H1 (cell line): ENCODE results near the gene DPM2. TPM values are rescaled to one million over a fixed set of nuclear protein-coding genes. Genes with fewer than 3 reads are reported as not detected.

ENCODE experiments used
- CTCF ChIA-PET: fragments of 300-600 bp; sonication (Branson Sonifier 250); formaldehyde crosslinking; loops from one replicate; lab custom pipeline; 2021; ENCODE audit not compliant: partially characterized antibody; lab: Charles Lee
- POLR2A ChIA-PET: fragments of 300-600 bp; sonication (Branson Sonifier 250); formaldehyde crosslinking; loops from one replicate; lab custom pipeline; 2021; ENCODE audit warnings: inconsistent platforms; ENCODE audit not compliant: partially characterized antibody; lab: Charles Lee
- DNase-seq, 2 experiments: peaks; one replicate each; pipeline versions ENCODE4 v3.0.0 to v3.0.0-alpha.2; 2010 to 2022; ENCODE audit warnings: low spot score in 2 of 2, low read depth in 1 of 2, mixed read lengths in 1 of 2
- FAIRE-seq: peaks from 2 replicates; lab custom pipeline; 2011; peaks lifted over from hg19 to GRCh38; lab: Jason Lieb, UNC
- H2AFZ ChIP-seq: 2 replicates; pipeline ENCODE4 v1.8.1; 2012; ENCODE audit warnings: low read length, inconsistent platforms
- H2AK5ac ChIP-seq: 2 replicates; pipeline ENCODE4 v1.6.1; 2013; ENCODE audit warnings: low read depth, low read length
- H2BK120ac ChIP-seq: replicated peaks from 2 replicates; pipeline ENCODE3; 2013; ENCODE audit warnings: low read depth, low read length, inconsistent platforms
- H2BK12ac ChIP-seq: 2 replicates; pipeline ENCODE4 v1.6.1; 2013; ENCODE audit warnings: low read depth, low read length
- H2BK15ac ChIP-seq: 2 replicates; pipeline ENCODE4 v1.6.1; 2013; ENCODE audit warnings: low read length
- H2BK20ac ChIP-seq: 2 replicates; pipeline ENCODE4 v1.6.1; 2013; ENCODE audit warnings: low read length
- H2BK5ac ChIP-seq: 2 replicates; pipeline ENCODE4 v1.6.1; 2013; ENCODE audit warnings: low read depth, low read length
- H3K14ac ChIP-seq: 2 replicates; pipeline ENCODE4 v1.6.1; 2013; ENCODE audit warnings: inconsistent platforms; ENCODE audit not compliant: insufficient read length
- H3K18ac ChIP-seq: 2 replicates; pipeline ENCODE4 v1.6.1; 2013; ENCODE audit warnings: low read length; ENCODE audit errors: extremely low read depth
- H3K23ac ChIP-seq: 2 replicates; pipeline ENCODE4 v1.6.1; 2013; ENCODE audit warnings: inconsistent platforms; ENCODE audit not compliant: insufficient read length
- H3K23me2 ChIP-seq: 2 replicates; pipeline ENCODE4 v1.6.1; 2013; ENCODE audit warnings: low read depth, low read length
- H3K27ac ChIP-seq: 2 replicates; pipeline ENCODE4 v1.6.1; 2011; ENCODE audit warnings: low read depth, low read length, inconsistent platforms
- H3K27me3 ChIP-seq, 4 experiments: replicated peaks in 1 of 4; 1 replicate in 1 of 4; 2 replicates in 3 of 4; pipeline versions ENCODE4 v1.6.1 to v1.8.1; 2011 to 2013; ENCODE audit warnings: low read length in 3 of 4, mild to moderate bottlenecking in 3 of 4, inconsistent platforms in 2 of 4, mixed read lengths in 2 of 4, moderate library complexity in 1 of 4; ENCODE audit not compliant: control insufficient read depth in 3 of 4, insufficient read depth in 3 of 4; ENCODE audit errors: extremely low read depth in 1 of 4
- H3K36me3 ChIP-seq, 4 experiments: 2 replicates each; pipeline versions ENCODE4 v1.6.1 to v1.8.1; 2011 to 2013; ENCODE audit warnings: mild to moderate bottlenecking in 4 of 4, low read length in 3 of 4, moderate library complexity in 2 of 4, control low read depth in 1 of 4, inconsistent platforms in 1 of 4; ENCODE audit not compliant: insufficient read depth in 4 of 4, control insufficient read depth in 2 of 4
- H3K4ac ChIP-seq: replicated peaks from 2 replicates; pipeline ENCODE3; 2013; ENCODE audit warnings: low read length, low read depth, mixed read lengths, inconsistent platforms; ENCODE audit not compliant: insufficient read length
- H3K4me1 ChIP-seq, 4 experiments: replicated peaks in 1 of 4; 1 replicate in 1 of 4; 2 replicates in 3 of 4; pipeline versions ENCODE4 v1.6.1 to v1.8.1; 2011 to 2013; ENCODE audit warnings: low read length in 3 of 4, inconsistent platforms in 2 of 4, mixed read lengths in 1 of 4; ENCODE audit not compliant: insufficient read depth in 4 of 4, control insufficient read depth in 3 of 4
- H3K4me2 ChIP-seq, 2 experiments: 2 replicates each; pipeline versions ENCODE4 v1.6.1 to v1.8.1; 2011 to 2013; ENCODE audit warnings: low read depth in 2 of 2, low read length in 2 of 2, control low read depth in 1 of 2, inconsistent platforms in 1 of 2, mild to moderate bottlenecking in 1 of 2; ENCODE audit not compliant: insufficient read depth in 1 of 2
- H3K4me3 ChIP-seq, 4 experiments: fragments of 200-600, 300-600 bp in 1 of 4; sonication (generic), shearing (Covaris generic), sonication (Bioruptor Twin) in 1 of 4; 2 replicates each; pipeline versions ENCODE4 v1.5.1 to v1.8.1; 2011 to 2016; ENCODE audit warnings: low read length in 4 of 4, low read depth in 3 of 4, control low read depth in 2 of 4, inconsistent platforms in 2 of 4, mild to moderate bottlenecking in 2 of 4, mixed read lengths in 1 of 4, moderate library complexity in 1 of 4; ENCODE audit not compliant: insufficient read depth in 2 of 4; ENCODE audit errors: extremely low read depth in 1 of 4
- H3K56ac ChIP-seq: replicated peaks from 2 replicates; pipeline ENCODE3; 2013; ENCODE audit warnings: low read depth, mild to moderate bottlenecking, mixed read lengths, low read length, inconsistent platforms; ENCODE audit not compliant: insufficient read length
- H3K79me1 ChIP-seq: 2 replicates; pipeline ENCODE4 v1.6.1; 2013; ENCODE audit warnings: low read depth, low read length, control low read depth
- H3K79me2 ChIP-seq, 2 experiments: 2 replicates each; pipeline versions ENCODE4 v1.6.1 to v1.8.1; 2012 to 2013; ENCODE audit warnings: low read length in 2 of 2, mild to moderate bottlenecking in 2 of 2, inconsistent platforms in 1 of 2; ENCODE audit not compliant: insufficient read depth in 2 of 2, control insufficient read depth in 1 of 2
- H3K9ac ChIP-seq, 4 experiments: replicated peaks in 1 of 4; 1 replicate in 1 of 4; 2 replicates in 3 of 4; pipeline versions ENCODE4 v1.6.1 to v1.8.1; 2011 to 2013; ENCODE audit warnings: low read depth in 3 of 4, low read length in 3 of 4, control low read depth in 2 of 4, mild to moderate bottlenecking in 2 of 4, moderate library complexity in 2 of 4, inconsistent platforms in 1 of 4; ENCODE audit errors: extremely low read depth in 1 of 4
- H3K9me3 ChIP-seq, 2 experiments: 2 replicates each; pipeline versions ENCODE4 v1.6.1 to v1.8.1; 2012 to 2013; ENCODE audit warnings: mild to moderate bottlenecking in 2 of 2, moderate library complexity in 2 of 2, control low read depth in 1 of 2, inconsistent platforms in 1 of 2, low read depth in 1 of 2, low read length in 1 of 2, mixed read lengths in 1 of 2; ENCODE audit not compliant: insufficient read depth in 2 of 2
- H4K20me1 ChIP-seq, 2 experiments: replicated peaks in 1 of 2; 2 replicates each; pipeline versions ENCODE3 to v1.8.1; 2011 to 2013; ENCODE audit warnings: inconsistent platforms in 2 of 2, low read length in 2 of 2, mild to moderate bottlenecking in 1 of 2; ENCODE audit not compliant: insufficient read depth in 2 of 2, control insufficient read depth in 1 of 2
- H4K5ac ChIP-seq: 2 replicates; pipeline ENCODE4 v1.6.1; 2013; ENCODE audit warnings: low read length, low read depth, mixed read lengths, inconsistent platforms; ENCODE audit not compliant: insufficient read length
- H4K8ac ChIP-seq: 2 replicates; pipeline ENCODE4 v1.8.0; 2013; ENCODE audit warnings: mild to moderate bottlenecking, moderate library complexity, low read length, inconsistent platforms; ENCODE audit not compliant: insufficient read depth; ENCODE audit errors: extremely low read depth
- H4K91ac ChIP-seq: replicated peaks from 2 replicates; pipeline ENCODE3; 2013; ENCODE audit warnings: low read length, mixed read lengths, inconsistent platforms; ENCODE audit not compliant: insufficient read length
- HDAC6 ChIP-seq: IDR thresholded peaks from one replicate; pipeline ENCODE4 v1.7.1; 2012; ENCODE audit warnings: low read depth, mild to moderate bottlenecking, inconsistent platforms, low read length, moderate library complexity
- TAF7 ChIP-seq: optimal IDR thresholded peaks from 2 replicates; pipeline ENCODE3; 2011; ENCODE audit warnings: low read depth, mild to moderate bottlenecking, inconsistent platforms, low read length, moderate library complexity, borderline replicate concordance
- WGBS, 2 experiments: shearing (Covaris generic) in 1 of 2; methylation state at CpG; one replicate each; pipeline versions ENCODE4 v1.1.6 to v1.1.7; 2013 to 2015; ENCODE audit warnings: low lambda C conversion rate in 2 of 2, mixed read lengths in 2 of 2, inconsistent platforms in 1 of 2, low coverage in 1 of 2, missing lambda C conversion rate in 1 of 2; ENCODE audit not compliant: insufficient replicate concordance in 2 of 2, insufficient coverage in 1 of 2, insufficient read length in 1 of 2; ENCODE audit errors: extremely low coverage in 1 of 2, missing lambda C conversion rate in 1 of 2; 5-methylcytosine and 5-hydroxymethylcytosine counted together
- polyA plus RNA-seq, 7 experiments: library from polyadenylated mRNA; depleted of rRNA in 3 of 7; stranded (reverse) in 5 of 7; unstranded in 2 of 7; fragments of >200 nt in 5 of 7; fragments of 200-250 nt in 2 of 7; gene quantifications; 1 replicate in 5 of 7; 2 replicates in 1 of 7; 4 replicates in 1 of 7; pipeline versions ENCODE4 v1.2.1 to v1.2.3, GENCODE V29; 2011 to 2013; ENCODE audit warnings: missing spikeins in 2 of 7, mixed read lengths in 2 of 7
- total RNA-seq: library from RNA; stranded (reverse); fragmentation: NEBNext Ultra II Directional; extraction: Animal tissue kit (Norgen Biotek cat#: 25700); gene quantifications from 2 replicates; pipeline ENCODE4 v1.2.1, GENCODE V29; 2021

DPM2 gene
- total and polyA plus RNA-seq, 2 of the 8 experiments (the other 6 are each of a cell fraction or from before 2014, with no cell fraction given): 45.4 to 95.4 TPM

DNA sequence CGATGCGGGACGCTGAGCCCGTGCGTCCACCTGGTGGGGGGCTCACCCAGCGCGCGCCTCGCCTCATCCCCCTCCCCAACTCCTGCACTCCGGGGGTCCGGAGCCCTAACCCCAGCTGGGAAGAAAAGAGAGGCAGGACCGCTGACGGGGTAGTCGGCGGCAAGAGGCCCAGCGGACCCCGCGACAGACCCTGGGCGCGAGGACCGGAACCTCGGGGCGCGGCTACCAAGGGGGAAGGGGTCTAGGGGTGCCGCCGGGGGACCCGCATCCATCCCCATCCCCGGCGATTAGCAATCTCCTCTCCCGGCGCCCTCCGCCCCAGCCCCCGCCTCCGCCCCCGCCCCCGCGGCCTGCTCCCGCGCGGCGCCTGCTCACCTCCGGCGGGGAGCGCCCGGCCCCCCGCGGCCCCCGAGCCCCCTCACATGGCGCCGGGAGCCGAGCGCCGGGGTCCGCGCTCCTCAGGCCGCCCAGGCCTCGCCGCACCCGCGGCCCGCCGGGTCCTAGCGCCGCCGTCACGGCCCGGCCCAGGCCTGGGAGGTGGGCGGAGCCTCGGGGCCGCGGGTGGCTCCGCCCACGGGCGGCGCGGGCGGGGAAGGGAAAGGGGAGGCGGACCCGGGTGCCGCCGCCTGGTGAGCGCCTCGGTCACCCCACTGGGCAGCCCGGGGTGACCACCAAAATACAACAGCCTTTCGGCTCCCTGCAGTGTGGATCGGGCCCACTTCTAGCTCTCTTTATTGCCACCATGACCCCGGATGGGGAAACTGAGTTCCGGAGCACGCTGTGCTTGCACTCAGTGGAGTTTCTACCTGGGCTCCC is 38.3 kb downstream of the DPM2 start, which contains the start of gene ST6GALNAC6:
Gene ST6GALNAC6, minus strand, starts transcription at position 476 of the 816 bp plus-strand sequence. CDS start 1,622 bp downstream, outside the sequence.
- H2BK5ac ChIP-seq: peak within 1 kb of the TSS; percentile 52; the same call in 1 of the 2 replicates
- DNase-seq (peak in 1 of 2 experiments; percentile 82), FAIRE-seq (no peak)
- peaks cover 12 to 17% (median 14%) of the 10 kb centered on the region in 4 experiments for H3K36me3 ChIP-seq
- peak within 1 kb of the TSS; percentile 74 for H4K91ac ChIP-seq
- H3K79me1 ChIP-seq: peaks cover 10% of the 10 kb centered on the region
- no peak within 1 kb of the TSS for H3K14ac ChIP-seq
- 0 out of 2 replicates have a peak within 1 kb of the TSS, but pooled peaks have one; percentile 28 for H2BK20ac ChIP-seq
- peak within 1 kb of the TSS in 3 of 4 experiments; percentile 41 to 60 (median 42); a peak in 6 of 7 replicates for H3K9ac ChIP-seq
- H3K27me3 ChIP-seq: no peaks in the 10 kb centered on the region
- H3K18ac ChIP-seq: peak within 1 kb of the TSS; percentile 60
- H3K27ac ChIP-seq: no peak within 1 kb of the TSS
- H2AFZ ChIP-seq: no peak within 1 kb of the TSS
- POLR2A ChIA-PET: interaction anchor here (0.6 to 10.1 kb wide), 18 partner anchors 10 to 1185 kb away, joined by 3 to 91 read pairs (median 4); partner anchors contain the start of genes AK1, ENG, ST6GALNAC4 and TOR2A
- H3K4me2 ChIP-seq: peak within 1 kb of the TSS; percentile 70 to 83
- H3K56ac ChIP-seq: peak within 1 kb of the TSS; percentile 77
- WGBS, 2 experiments: 23% methylated on average over 9 of the region's 89 CpGs; no CpG with 5 or more reads in 1 of the 2 experiments
- H2BK15ac ChIP-seq: peak within 1 kb of the TSS; percentile 36; the same call in 1 of the 2 replicates
- peaks cover 0 to 4% of the 10 kb centered on the region in 2 experiments; a peak in 1 of 4 replicates for H3K79me2 ChIP-seq
- CTCF ChIA-PET: interaction anchor here (0.6 to 3.0 kb wide), 14 partner anchors 9 to 188 kb away, joined by 3 to 14 read pairs (median 3); partner anchors contain the start of gene TOR2A
- peaks cover 5% of the 10 kb centered on the region; the same call in 1 of the 2 replicates for H3K23me2 ChIP-seq
- peak within 1 kb of the TSS; percentile 91 for H4K8ac ChIP-seq
- H2AK5ac ChIP-seq: peak within 1 kb of the TSS; percentile 93; the same call in 1 of the 2 replicates
- peak within 1 kb of the TSS; percentile 57 for H4K5ac ChIP-seq
- peak within 1 kb of the TSS; percentile 80; the same call in 1 of the 2 replicates for H2BK12ac ChIP-seq
- peak within 1 kb of the TSS; percentile 78 to 99 (median 88) for H3K4me3 ChIP-seq
- H4K20me1 ChIP-seq: peaks cover 5 to 13% of the 10 kb centered on the region in 2 experiments
- H3K23ac ChIP-seq: no peak within 1 kb of the TSS
- no peaks in the 10 kb centered on the region for H3K9me3 ChIP-seq
- peaks cover 3 to 40% (median 25%) of the 10 kb centered on the region in 4 experiments for H3K4me1 ChIP-seq
- peak within 1 kb of the TSS; percentile 67 for H3K4ac ChIP-seq
- H2BK120ac ChIP-seq: peak within 1 kb of the TSS; percentile 54
- TF ChIP-seq TAF7 (peak; percentile 41), HDAC6 (no peak)
